CD14-positive monocyte (primary cell): ENCODE measurements around the gene HPSE2. TPM values are rescaled to one million over a fixed set of nuclear protein-coding genes. Genes with fewer than 3 reads are reported as not detected.

Source experiments
- DNase-seq, 3 donors: peaks; one replicate each; pipeline ENCODE4 v3.0.0-alpha.2; 2011 to 2022
- H2AFZ ChIP-seq: 2 replicates; pipeline ENCODE4 v1.6.0; 2012; ENCODE audit warnings: mild to moderate bottlenecking, low read depth, low read length, inconsistent platforms; ENCODE audit not compliant: insufficient read depth, poor library complexity, severe bottlenecking
- H3K27ac ChIP-seq, 2 donors: 1 replicate in 1 of 2; 2 replicates in 1 of 2; pipeline ENCODE4 v1.5.1; 2012 to 2013; ENCODE audit warnings: low read length in 2 of 2, control low read depth in 1 of 2, inconsistent platforms in 1 of 2, low read depth in 1 of 2, mild to moderate bottlenecking in 1 of 2
- H3K27me3 ChIP-seq, 2 donors: one replicate each; pipeline versions ENCODE4 v1.6.0 to v1.6.1; 2011 to 2013; ENCODE audit warnings: low read length in 2 of 2; ENCODE audit not compliant: control insufficient read depth in 2 of 2, insufficient read depth in 2 of 2
- H3K36me3 ChIP-seq, 2 donors: replicated peaks in 1 of 2; 1 replicate in 1 of 2; 2 replicates in 1 of 2; pipeline versions ENCODE4 v1.5.1 to v1.6.1; 2012 to 2013; ENCODE audit warnings: low read length in 2 of 2, control low read depth in 1 of 2, inconsistent platforms in 1 of 2, mild to moderate bottlenecking in 1 of 2; ENCODE audit not compliant: insufficient read depth in 2 of 2, control insufficient read depth in 1 of 2
- H3K4me1 ChIP-seq, 2 donors: 1 replicate in 1 of 2; 2 replicates in 1 of 2; pipeline versions ENCODE4 v1.5.1 to v1.6.1; 2012 to 2013; ENCODE audit warnings: low read length in 2 of 2, control low read depth in 1 of 2, inconsistent platforms in 1 of 2, mild to moderate bottlenecking in 1 of 2, moderate library complexity in 1 of 2; ENCODE audit not compliant: insufficient read depth in 2 of 2, control insufficient read depth in 1 of 2
- H3K4me2 ChIP-seq: replicated peaks from 2 replicates; pipeline ENCODE3; 2012; ENCODE audit warnings: low read length, moderate library complexity, mild to moderate bottlenecking; ENCODE audit not compliant: poor library complexity, severe bottlenecking; ENCODE audit errors: extremely low read depth
- H3K4me3 ChIP-seq, 3 experiments: fragments of 200-600 bp in 1 of 3; sonication (generic) in 1 of 3; replicated peaks in 1 of 3; 1 replicate in 2 of 3; 2 replicates in 1 of 3; pipeline ENCODE4 v1.5.1; 2011 to 2013; ENCODE audit warnings: low read length in 3 of 3, mild to moderate bottlenecking in 3 of 3, control low read depth in 2 of 3, low read depth in 2 of 3, inconsistent platforms in 1 of 3, moderate library complexity in 1 of 3
- H3K79me2 ChIP-seq: 2 replicates; pipeline ENCODE4 v1.6.0; 2012; ENCODE audit warnings: mild to moderate bottlenecking, control low read depth, inconsistent platforms, low read length, moderate library complexity; ENCODE audit not compliant: insufficient read depth
- H3K9ac ChIP-seq: 2 replicates; pipeline ENCODE4 v1.6.0; 2017; ENCODE audit warnings: low read length, mild to moderate bottlenecking; ENCODE audit not compliant: insufficient read depth, poor library complexity, severe bottlenecking
- H3K9me3 ChIP-seq, 2 donors: replicated peaks in 1 of 2; 1 replicate in 1 of 2; 2 replicates in 1 of 2; pipeline versions ENCODE4 v1.5.1 to v1.6.1; 2012 to 2013; ENCODE audit warnings: low read length in 2 of 2, control low read depth in 1 of 2; ENCODE audit not compliant: control insufficient read depth in 1 of 2, insufficient read depth in 1 of 2
- H4K20me1 ChIP-seq: 2 replicates; pipeline ENCODE4 v1.6.0; 2012; ENCODE audit warnings: mild to moderate bottlenecking, low read length, control low read depth, moderate library complexity; ENCODE audit not compliant: insufficient read depth
- H3K27ac Mint-ChIP-seq, 7 donors: one replicate each; pipeline ENCODE4 v1.8.0; 2020; ENCODE audit warnings: mild to moderate bottlenecking in 7 of 7, mixed read lengths in 7 of 7, moderate library complexity in 6 of 7, inconsistent platforms in 2 of 7
- H3K27me3 Mint-ChIP-seq, 3 donors: one replicate each; pipeline ENCODE4 v1.8.0; 2021 to 2022; ENCODE audit warnings: low read depth in 3 of 3, mild to moderate bottlenecking in 3 of 3, mixed read lengths in 3 of 3, moderate library complexity in 3 of 3, inconsistent platforms in 1 of 3
- H3K36me3 Mint-ChIP-seq, 2 donors: one replicate each; pipeline ENCODE4 v1.8.0; 2020; ENCODE audit warnings: mixed read lengths in 2 of 2, inconsistent platforms in 1 of 2, mild to moderate bottlenecking in 1 of 2
- H3K4me1 Mint-ChIP-seq: one replicate; pipeline ENCODE4 v1.8.0; 2020; ENCODE audit warnings: mild to moderate bottlenecking, mixed read lengths
- H3K4me3 Mint-ChIP-seq, 2 donors: one replicate each; pipeline ENCODE4 v1.8.0; 2020; ENCODE audit warnings: mild to moderate bottlenecking in 2 of 2, mixed read lengths in 2 of 2, moderate library complexity in 1 of 2
- H3K9me3 Mint-ChIP-seq, 7 donors: one replicate each; pipeline ENCODE4 v1.8.0; 2020 to 2022; ENCODE audit warnings: mixed read lengths in 7 of 7, mild to moderate bottlenecking in 6 of 7, moderate library complexity in 6 of 7, inconsistent platforms in 2 of 7
- CTCF ChIP-seq: fragments of 200-600 bp; IDR thresholded peaks from one replicate; pipeline ENCODE4 v1.8.0; 2022; ENCODE audit warnings: antibody characterized with exemption, mild to moderate bottlenecking
- WGBS: methylation state at CpG from one replicate; pipeline ENCODE4 v1.1.5; 2013; ENCODE audit warnings: missing lambda C conversion rate; ENCODE audit not compliant: insufficient coverage; 5-methylcytosine and 5-hydroxymethylcytosine counted together
- intact Hi-C, 2 donors: fragments of 100-400 bp; cut with micrococcal nuclease; formaldehyde crosslinking; loops; one replicate each; pipeline versions ENCODE4 v1.15.0 to v1.15.1; 2023
- polyA plus RNA-seq, 3 donors: library from polyadenylated mRNA; depleted of rRNA in 1 of 3; unstranded in 2 of 3; stranded (reverse) in 1 of 3; fragments of 300-500 nt in 2 of 3; fragments of >200 nt in 1 of 3; fragmentation: Illumina TruSeq in 2 of 3; gene quantifications; 1 replicate in 2 of 3; 2 replicates in 1 of 3; pipeline ENCODE4 v1.2.3, GENCODE V29; 2012 to 2021

The HPSE2 gene
- polyA plus RNA-seq, 3 donors: not detected

DNA sequence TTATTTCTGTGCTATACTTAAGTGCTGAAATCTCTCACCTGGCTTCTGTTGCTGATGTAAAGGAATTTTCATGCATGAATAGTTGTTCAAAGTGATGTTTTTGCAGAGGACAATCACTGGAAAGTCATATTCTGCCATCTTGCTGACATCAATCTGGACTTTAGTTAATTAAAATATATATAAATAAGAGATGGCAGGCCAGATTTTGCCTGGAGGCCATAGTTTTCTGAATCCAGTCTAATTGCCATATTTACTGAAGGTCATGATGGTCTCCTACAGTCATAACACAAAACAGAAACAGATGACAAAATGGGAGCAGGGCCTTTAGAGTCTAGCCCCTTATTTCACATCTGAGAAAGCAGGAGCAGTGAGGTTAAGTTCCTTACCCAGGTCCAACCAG is 228.2 kb downstream of the HPSE2 start:
- Mint-ChIP-seq H3K27me3 (peaks cover 0 to 2% (median 0%) of the 10 kb centered on the region in 3 donors), H3K9me3 (peaks cover 12 to 23% (median 17%) of the 10 kb centered on the region in 7 donors)
- no peaks in the 10 kb centered on the region for H3K4me1 ChIP-seq

GRCh38 chr10:99005254-99005653 is 230.4 kb downstream of the HPSE2 start:
- no peak for TF ChIP-seq CTCF
- intact Hi-C loops: no loop called here

More for the DNA sequence above, 228.2 kb downstream of the HPSE2 start:
- Histone ChIP-seq H4K20me1 (no peaks in the 10 kb centered on the region), H3K4me3 (no peak overlapping the region), H3K9ac (no peak overlapping the region), H3K4me2 (no peak overlapping the region), H3K9me3 (peaks cover 17 to 18% of the 10 kb centered on the region in 2 donors), H3K79me2 (no peaks in the 10 kb centered on the region), H3K36me3 (no peaks in the 10 kb centered on the region), H3K27me3 (no peaks in the 10 kb centered on the region), H2AFZ (no peak overlapping the region), H3K27ac (no peak overlapping the region)
- no peak overlapping the region for H3K27ac Mint-ChIP-seq
- no peak overlapping the region for H3K4me3 Mint-ChIP-seq
- intact Hi-C loops: no loop called here
- H3K4me1 Mint-ChIP-seq: no peaks in the 10 kb centered on the region
- no peak for TF ChIP-seq CTCF
- no peak for DNase-seq
- no peaks in the 10 kb centered on the region for H3K36me3 Mint-ChIP-seq

More at GRCh38 chr10:99005254-99005653, 230.4 kb downstream of the HPSE2 start:
- Histone ChIP-seq H3K9me3 (peaks cover 17 to 18% of the 10 kb centered on the region in 2 donors), H3K79me2 (no peaks in the 10 kb centered on the region), H3K4me1 (no peaks in the 10 kb centered on the region), H3K9ac (no peak overlapping the region), H3K36me3 (no peaks in the 10 kb centered on the region), H4K20me1 (no peaks in the 10 kb centered on the region), H2AFZ (no peak overlapping the region), H3K27ac (no peak overlapping the region), H3K27me3 (no peaks in the 10 kb centered on the region), H3K4me3 (no peak overlapping the region), H3K4me2 (no peak overlapping the region)
- Mint-ChIP-seq H3K27me3 (peaks cover 0 to 2% (median 0%) of the 10 kb centered on the region in 3 donors), H3K36me3 (no peaks in the 10 kb centered on the region), H3K4me1 (no peaks in the 10 kb centered on the region), H3K27ac (no peak overlapping the region), H3K4me3 (no peak overlapping the region), H3K9me3 (peaks cover 12 to 23% (median 17%) of the 10 kb centered on the region in 7 donors)
- no peak for DNase-seq
- no CpG with 5 or more reads among the region's 1 CpG for WGBS
